Bone marrow (tissue), 2 donors: ENCODE measurements around the gene IL19.
"Not testable (repeated sequence)": the region's sequence is repeated elsewhere in the genome, so short reads cannot be mapped to it uniquely, and the experiment has no call there.

Experiments used
- DNase-seq, 2 donors: peaks; one replicate each; lab custom pipeline; 2025; lab: John Stamatoyannopoulos, UW

Gene IL19

DNA sequence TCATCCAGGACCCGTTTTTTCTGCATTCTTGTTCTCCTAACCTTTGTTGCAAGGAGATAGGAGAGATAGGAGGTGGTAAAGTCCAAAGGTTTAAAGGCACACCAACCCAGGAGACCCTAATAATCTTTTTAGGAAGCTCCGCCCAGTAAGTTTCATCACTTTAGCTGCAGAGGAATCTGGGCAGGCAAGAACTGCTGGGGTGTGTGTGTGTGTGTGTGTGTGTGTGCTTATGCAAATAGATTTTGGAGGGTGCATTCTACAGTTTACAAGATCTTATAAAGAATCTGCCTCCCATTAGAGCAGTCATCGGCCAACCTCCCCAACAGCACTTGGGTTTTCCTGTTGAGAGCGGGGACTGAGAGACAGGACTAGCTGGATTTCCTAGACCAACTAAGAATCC is 5.7 kb downstream of the IL19 start:
- DNase-seq: no peak

- no peak for DNase-seq
Measured at GRCh38 chr1:206778031-206778430, 7.5 kb downstream of the IL19 start.

- DNase-seq: not testable (repeated sequence)
Measured at GRCh38 chr1:206778911-206779310, 8.3 kb downstream of the IL19 start.

DNA sequence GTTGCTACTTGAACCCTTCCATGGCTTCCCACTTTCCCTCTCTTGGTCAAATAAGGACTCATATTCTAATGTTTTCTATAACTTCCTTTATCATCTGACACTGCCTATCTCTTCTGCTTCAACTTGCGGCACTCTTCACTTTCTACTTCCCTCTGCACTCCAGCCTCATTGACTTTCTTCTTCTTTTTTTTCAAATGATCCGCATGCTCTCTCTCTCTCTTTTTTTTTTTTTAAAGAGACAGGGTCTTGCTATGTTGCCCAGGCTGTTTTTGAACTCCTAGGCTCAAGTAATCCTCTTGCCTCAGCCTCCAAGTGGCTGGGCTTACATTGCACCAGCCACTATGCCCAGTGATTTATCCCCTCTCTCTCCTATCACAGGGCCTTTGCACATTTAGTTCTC is 9.1 kb downstream of the IL19 start:
- peak in 1 of 2 donors; percentile 60 for DNase-seq

DNA sequence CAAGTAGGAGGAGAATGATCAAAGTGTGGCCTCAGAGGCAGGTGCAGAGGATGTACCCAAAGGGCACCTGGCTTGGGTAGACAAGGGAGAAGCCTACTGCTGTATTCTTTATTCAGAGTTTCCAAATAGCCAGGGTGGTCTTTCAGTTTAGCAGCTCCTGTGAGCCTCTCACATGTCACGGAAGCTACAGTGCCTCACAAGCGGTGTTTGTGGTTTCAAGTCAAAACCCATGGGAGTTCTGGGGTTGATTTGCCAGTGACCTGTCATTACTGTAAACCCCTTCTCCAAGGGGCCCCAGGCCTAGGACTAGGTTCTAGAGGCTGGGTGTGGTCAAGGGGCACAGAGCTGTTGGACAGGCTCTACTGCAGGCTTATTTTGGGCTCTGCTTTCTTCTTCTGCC is 11.9 kb downstream of the IL19 start:
- DNase-seq: no peak

DNA sequence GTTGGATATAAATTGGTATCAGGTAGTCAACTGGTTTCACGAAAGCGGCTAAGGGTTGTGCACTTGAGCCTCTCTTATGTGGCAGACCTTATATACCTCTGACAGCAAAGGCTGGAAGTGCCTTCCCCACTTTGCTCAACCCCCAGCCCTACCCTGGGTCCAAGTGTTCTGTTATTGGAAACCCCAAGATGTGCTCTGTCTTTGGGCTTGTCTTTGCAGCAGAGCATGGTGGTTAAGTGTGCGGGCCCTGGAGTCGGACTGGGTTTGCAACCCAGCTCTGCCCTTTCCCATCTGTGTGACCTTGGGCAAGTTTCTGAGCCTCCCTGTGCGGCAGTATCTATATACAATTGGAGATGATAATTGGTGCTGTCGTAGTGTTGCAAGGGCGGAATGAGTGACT is 12.9 kb downstream of the IL19 start:
- DNase-seq: no peak

GRCh38 chr1:206784471-206784903 is 13.9 kb downstream of the IL19 start:
- no peak for DNase-seq

- no peak for DNase-seq
Measured at GRCh38 chr1:206785182-206785765, 14.7 kb downstream of the IL19 start.

DNA sequence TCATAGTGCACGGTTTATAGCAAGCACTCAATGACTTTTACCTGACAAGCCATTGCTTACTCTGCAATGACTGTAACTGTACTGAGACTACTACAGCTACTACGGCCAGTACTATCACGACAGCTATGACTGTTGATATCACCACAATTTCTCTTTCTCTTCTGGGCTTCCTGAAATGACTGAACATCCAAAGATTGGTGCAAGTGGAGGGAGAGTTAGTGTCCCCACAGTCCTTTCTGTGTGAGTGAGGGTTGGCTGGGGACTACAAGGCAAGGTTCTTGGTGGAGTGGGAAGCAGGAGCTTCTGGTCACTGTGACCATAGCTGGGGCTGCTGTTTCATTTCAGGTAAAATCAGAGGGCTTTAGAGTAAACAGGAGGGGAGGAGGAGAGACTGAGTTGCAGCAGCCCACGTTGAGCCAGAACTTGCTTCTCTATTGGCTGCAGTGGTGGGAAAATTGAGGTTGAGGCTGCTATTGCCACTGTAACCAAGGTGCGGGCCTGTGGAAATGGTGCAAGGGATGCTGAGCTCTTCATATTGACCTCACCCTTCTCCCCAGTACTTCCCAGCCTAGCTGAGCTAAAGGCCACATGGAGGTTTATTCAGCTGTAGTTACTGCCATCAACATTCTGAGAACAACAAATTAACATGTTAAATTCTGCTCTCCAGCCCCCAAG is 15.8 kb downstream of the IL19 start:
- DNase-seq: no peak

DNA sequence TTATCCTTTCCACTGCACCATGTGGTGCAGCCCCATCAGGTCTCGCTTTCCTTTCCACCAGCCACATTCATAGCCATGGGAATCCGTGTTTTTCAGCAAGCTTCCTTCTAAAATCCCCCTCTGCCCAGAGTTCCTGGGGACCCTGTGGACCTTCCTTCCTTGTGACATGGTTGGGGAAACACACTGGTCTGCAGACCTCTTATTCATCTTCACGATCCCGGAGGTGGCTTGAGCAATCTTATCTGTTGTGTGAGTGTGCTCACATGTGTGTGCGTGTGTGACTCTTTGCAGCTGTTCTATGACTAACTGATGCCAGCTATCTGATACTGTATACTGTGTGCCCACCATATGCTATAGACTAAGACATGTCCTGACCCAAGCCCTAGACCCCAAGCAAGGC is 17.3 kb downstream of the IL19 start:
- DNase-seq: no peak

GRCh38 chr1:206788487-206789050 is 18.0 kb downstream of the IL19 start:
- no peak for DNase-seq

DNA sequence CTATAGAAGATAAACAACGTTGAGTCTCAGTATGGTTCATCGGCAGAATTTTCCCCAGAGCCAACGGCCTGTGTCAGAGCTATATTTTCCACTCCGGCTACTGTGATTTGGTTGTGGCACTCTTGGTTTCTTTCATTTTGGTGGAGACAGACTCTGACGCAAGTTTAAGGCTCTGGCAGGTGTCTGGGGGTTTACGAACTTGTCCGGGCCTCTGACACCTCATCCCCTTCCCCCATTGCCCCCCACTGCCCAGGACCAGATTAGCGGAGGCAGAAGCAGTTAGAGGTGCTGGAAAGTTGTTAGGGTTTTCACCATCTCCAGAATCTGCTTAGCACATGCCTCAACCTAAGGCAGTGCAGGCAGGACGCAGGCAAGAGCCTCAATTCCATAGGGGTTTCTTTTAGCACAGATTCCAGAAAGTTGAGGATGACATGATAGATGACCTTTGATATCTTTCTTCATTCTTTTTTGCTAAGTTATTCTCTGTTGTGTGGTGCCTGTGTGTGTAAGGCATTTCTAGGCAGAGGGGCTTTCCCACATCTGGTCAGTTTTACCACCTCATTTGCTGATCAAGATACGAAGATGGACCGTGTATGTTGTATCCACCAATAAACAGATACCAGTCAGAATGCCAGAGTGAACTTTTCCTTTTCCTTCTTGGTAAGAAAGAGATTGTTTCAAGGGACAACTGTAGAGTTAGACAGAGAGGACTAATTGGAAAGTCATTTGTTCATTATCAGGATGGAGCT is 20.1 kb downstream of the IL19 start:
- no peak for DNase-seq

- no peak for DNase-seq
Measured at GRCh38 chr1:206792939-206793607, 22.5 kb downstream of the IL19 start.

DNA sequence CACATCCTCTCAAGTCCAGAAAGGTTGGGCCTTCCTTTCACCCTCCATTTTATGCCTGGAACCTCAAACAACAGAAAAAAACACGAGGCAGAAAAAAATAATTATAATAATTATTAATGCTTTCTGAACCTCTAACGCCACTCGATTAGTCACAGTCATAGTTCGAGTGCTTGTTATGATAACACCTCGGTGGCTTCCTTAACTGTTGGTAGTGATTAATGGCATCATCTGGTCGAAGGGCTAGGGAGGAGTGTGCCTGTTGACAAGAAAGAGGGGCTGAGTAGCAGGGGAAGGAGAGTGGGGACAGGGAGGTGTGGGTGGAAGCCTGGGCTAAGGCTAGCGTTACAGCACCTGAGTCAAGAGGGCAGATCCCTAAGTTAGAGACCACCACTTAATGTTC is 23.0 kb downstream of the IL19 start:
- DNase-seq: no peak

DNA sequence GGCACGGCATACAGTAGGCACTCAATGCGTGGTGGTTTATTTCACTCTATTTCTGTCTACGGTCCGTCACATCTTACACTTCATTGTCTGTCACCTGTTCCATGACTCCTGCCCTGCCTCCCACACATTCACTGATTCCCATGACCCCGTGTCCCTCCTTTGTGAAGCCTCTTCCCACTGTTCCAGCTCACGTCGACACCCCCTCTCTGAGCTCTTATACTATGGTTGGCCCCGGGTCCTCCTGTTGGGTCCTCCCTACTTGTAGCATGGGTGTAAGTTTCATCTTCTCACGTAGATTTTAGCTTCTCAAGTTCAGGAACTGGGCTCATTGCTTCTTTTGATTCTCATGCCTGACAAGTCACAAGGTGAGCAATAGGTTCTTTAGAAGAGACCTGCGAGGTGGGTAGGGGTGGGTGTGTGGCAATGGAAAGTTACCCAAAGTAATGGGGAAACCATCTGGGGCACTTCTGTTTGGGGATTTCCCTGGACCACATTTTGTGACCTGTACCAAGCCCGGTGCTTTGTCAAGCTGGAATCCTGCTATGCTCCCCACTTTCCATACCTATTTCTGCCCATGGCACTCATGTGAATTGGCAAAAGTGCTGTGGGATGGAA is 23.8 kb downstream of the IL19 start:
- DNase-seq: no peak

GRCh38 chr1:206796116-206796515 is 25.5 kb downstream of the IL19 start:
- no peak for DNase-seq

DNA sequence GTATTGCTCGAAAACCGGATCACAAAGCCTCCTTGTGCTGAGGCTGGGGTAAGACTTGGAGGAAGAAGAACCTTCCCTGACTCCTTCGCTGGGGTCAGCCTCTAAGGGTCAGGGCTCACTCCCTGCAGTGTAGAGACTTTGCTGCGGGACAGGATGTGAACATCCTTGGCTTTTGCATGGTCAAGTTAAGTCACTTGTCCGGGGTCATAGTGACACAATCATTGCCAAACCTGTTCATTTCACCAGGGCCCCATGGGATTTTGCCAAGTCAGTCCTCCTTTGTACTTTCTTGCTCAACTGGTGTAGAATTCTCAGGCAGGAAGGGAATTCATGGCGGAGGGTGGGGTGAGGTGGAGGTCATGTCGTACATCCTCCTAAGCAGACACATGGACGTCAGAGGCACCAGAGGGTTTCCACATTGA is 26.4 kb downstream of the IL19 start:
- no peak for DNase-seq

DNA sequence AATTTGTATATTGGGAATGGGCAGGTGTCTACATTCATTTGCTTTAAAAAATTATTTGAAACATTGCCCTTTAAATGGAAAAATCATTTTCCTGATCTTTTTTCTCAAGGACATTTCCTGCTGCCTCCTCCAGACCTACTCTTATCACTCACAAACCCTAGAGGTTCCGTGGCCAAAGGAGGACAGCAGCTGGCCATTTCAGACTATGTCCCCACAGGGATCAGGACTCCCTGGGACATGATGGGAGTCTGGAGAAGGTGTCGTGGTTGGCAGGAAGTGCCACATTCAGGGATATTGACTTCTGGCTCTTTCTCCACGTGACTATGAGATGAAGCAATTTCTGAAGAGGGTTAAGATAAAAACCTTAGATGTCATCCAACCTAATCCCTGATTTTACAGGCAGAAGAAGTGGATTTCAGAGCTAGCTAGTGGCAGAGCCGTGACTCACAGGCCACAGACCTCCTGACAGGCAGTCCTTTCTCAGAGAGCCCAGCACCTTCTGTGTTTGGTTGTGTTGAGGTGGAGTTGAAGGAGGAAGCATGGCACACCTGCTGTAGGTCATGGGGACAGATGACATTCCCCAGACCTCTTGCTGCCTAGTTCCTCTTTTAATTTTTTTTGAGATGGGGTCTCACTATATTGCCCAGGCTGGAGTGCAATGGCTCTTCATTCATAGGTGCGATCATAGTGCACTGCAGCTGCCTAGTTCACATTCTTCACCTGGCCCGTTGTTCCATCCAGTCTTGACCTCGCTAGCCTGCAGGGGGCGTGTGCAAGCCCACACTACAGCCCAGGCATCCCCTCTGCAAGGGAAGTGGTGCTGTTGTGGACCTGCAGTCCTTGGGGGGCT is 27.2 kb downstream of the IL19 start:
- no peak for DNase-seq

DNA sequence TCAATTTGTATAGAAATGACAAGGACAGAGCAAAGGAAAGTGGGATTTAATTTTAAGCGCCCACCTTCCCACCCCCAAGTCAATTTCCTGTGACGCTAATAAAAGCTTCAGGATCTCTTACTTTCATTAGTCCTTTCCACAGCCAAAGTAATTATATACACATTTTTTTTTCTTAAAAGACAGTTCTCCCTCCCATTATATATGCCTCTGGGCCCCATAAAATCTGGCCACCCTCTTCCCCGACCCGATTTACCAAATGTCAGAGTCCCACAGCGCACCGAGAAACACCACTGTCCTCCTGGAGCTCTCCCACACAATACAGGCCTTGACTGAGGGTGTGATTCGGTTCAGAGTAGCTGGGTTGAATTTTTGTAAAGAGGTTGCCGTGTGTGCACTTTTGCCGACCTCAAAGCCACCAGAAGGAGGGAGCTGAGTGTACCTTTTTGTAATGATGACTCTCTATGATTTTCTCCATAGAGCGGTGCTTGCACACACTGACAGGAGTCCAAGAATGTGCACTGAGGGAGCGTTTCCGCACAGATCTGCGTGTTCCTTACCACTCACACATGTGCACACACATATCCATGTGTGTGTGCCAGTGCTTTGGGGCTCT is 27.9 kb downstream of the IL19 start:
- DNase-seq: no peak

- DNase-seq: no peak
Measured at GRCh38 chr1:206799311-206799710, 28.7 kb downstream of the IL19 start.

- no peak for DNase-seq
Measured at GRCh38 chr1:206800411-206800810, 29.8 kb downstream of the IL19 start.
